GM12878 (cell line): ENCODE measurements around the gene TLL2. TPM values are rescaled to one million over a fixed set of nuclear protein-coding genes. Genes with fewer than 3 reads are reported as not detected.

Experiments used
- ATAC-seq: fragments of 200-7000 bp; cut with Tn5 transposase; 3 replicates; pipeline ENCODE4 v1.9.1; 2020; ENCODE audit warnings: mild to moderate bottlenecking, moderate library complexity
- BruUV-seq: library from RNA; stranded (reverse); fragments of 400-500 nt; replicated peaks from 2 replicates; lab custom pipeline; 2021; lab: Mats Ljungman, UMichigan
- CTCF ChIA-PET: fragments of 300-600 bp; sonication (Branson Sonifier 250); formaldehyde crosslinking; extraction: SDS; loops from one replicate; lab custom pipeline; 2021; ENCODE audit warnings: inconsistent platforms; lab: Yijun Ruan, JAX
- POLR2A ChIA-PET: fragments of 350-600 bp; formaldehyde crosslinking; extraction: SDS; loops from one replicate; lab custom pipeline; 2021; ENCODE audit warnings: inconsistent platforms; lab: Charles Lee
- RAD21 ChIA-PET: fragments of 300-600 bp; sonication (Branson Sonifier 250); formaldehyde crosslinking; loops from one replicate; lab custom pipeline; 2023; ENCODE audit warnings: antibody characterized with exemption; ENCODE audit not compliant: unreplicated experiment; lab: Charles Lee
- SMC1A ChIA-PET: fragments of 300-600 bp; sonication (Branson Sonifier 250); formaldehyde crosslinking; loops from one replicate; lab custom pipeline; 2023; ENCODE audit not compliant: unreplicated experiment, uncharacterized antibody; lab: Charles Lee
- DNase-seq: peaks from one replicate; pipeline ENCODE4 v3.0.0-alpha.2; 2011; ENCODE audit warnings: low read depth, low spot score
- FAIRE-seq: peaks from 3 replicates; lab custom pipeline; 2011; peaks lifted over from hg19 to GRCh38; lab: Jason Lieb, UNC
- H2AFZ ChIP-seq: 2 replicates; pipeline ENCODE4 v1.6.0; 2011; ENCODE audit warnings: low read depth, low read length, control low read depth; ENCODE audit not compliant: control insufficient read depth
- H3K27ac ChIP-seq: 2 replicates; pipeline ENCODE4 v1.5.1; 2011; ENCODE audit warnings: control low read depth; ENCODE audit not compliant: control insufficient read depth, insufficient read depth
- H3K27me3 ChIP-seq, 2 experiments: replicated peaks in 1 of 2; 2 replicates each; pipeline versions ENCODE4 v1.6.0 to v1.6.1; 2011; ENCODE audit warnings: low read length in 1 of 2; ENCODE audit not compliant: control insufficient read depth in 2 of 2, insufficient read depth in 2 of 2
- H3K36me3 ChIP-seq, 2 experiments: 2 replicates each; pipeline ENCODE4 v1.5.1; 2011; ENCODE audit warnings: low read length in 1 of 2; ENCODE audit not compliant: control insufficient read depth in 2 of 2, insufficient read depth in 2 of 2
- H3K4me1 ChIP-seq: 2 replicates; pipeline ENCODE4 v1.6.1; 2011; ENCODE audit warnings: mild to moderate bottlenecking, low read length, moderate library complexity, mixed read lengths; ENCODE audit not compliant: control insufficient read depth, insufficient read depth
- H3K4me2 ChIP-seq: 2 replicates; pipeline ENCODE4 v1.6.0; 2011; ENCODE audit warnings: control low read depth; ENCODE audit not compliant: control insufficient read depth, insufficient read depth
- H3K4me3 ChIP-seq: fragments of 200-600 bp; sonication (generic); 2 replicates; pipeline ENCODE4 v1.5.1; 2016
- H3K79me2 ChIP-seq: 2 replicates; pipeline ENCODE4 v1.6.0; 2011; ENCODE audit warnings: low read length; ENCODE audit not compliant: control insufficient read depth, insufficient read depth
- H3K9ac ChIP-seq: 2 replicates; pipeline ENCODE4 v1.8.0; 2011; ENCODE audit warnings: low read length, control low read depth, mixed read lengths; ENCODE audit not compliant: control insufficient read depth, insufficient read depth
- H3K9me3 ChIP-seq: replicated peaks from 3 replicates; pipeline ENCODE4 v1.5.1; 2011; ENCODE audit warnings: mild to moderate bottlenecking, low read length; ENCODE audit not compliant: control insufficient read depth, insufficient read depth
- H4K20me1 ChIP-seq: 2 replicates; pipeline ENCODE4 v1.6.0; 2011; ENCODE audit not compliant: control insufficient read depth, insufficient read depth
- NFYA ChIP-seq: IDR thresholded peaks from 2 replicates; pipeline ENCODE4 v1.6.1; 2011; ENCODE audit warnings: low read depth, mild to moderate bottlenecking, low read length, improper control_type of control experiment, borderline replicate concordance
- NR2F1 ChIP-seq: fragments of 450-650 bp; conservative IDR thresholded peaks from 2 replicates; pipeline ENCODE4 v1.6.1; 2017; ENCODE audit warnings: mild to moderate bottlenecking
- RUNX3 ChIP-seq: IDR thresholded peaks from 2 replicates; pipeline ENCODE4 v1.6.1; 2012; ENCODE audit warnings: low read length, inconsistent platforms
- TCF3 ChIP-seq: IDR thresholded peaks from 2 replicates; pipeline ENCODE4 v1.6.1; 2012; ENCODE audit warnings: low read depth, mild to moderate bottlenecking, low read length, borderline replicate concordance; ENCODE audit not compliant: insufficient read depth
- WGBS: methylation state at CpG from one replicate; pipeline ENCODE4 v1.1.6; 2016; ENCODE audit warnings: low lambda C conversion rate; ENCODE audit not compliant: insufficient replicate concordance, insufficient coverage; ENCODE audit errors: missing lambda C conversion rate; 5-methylcytosine and 5-hydroxymethylcytosine counted together
- in situ Hi-C: fragments of 300-500 bp; cut with MboI; formaldehyde crosslinking; loops from 9 replicates; pipeline ENCODE4 v1.14.3; 2018; ENCODE audit warnings: mixed read lengths
- intact Hi-C: fragments of 100-400 bp; cut with micrococcal nuclease; formaldehyde crosslinking; loops from one replicate; pipeline ENCODE4 v1.14.2; 2022; ENCODE audit not compliant: unreplicated experiment
- polyA plus RNA-seq, 11 experiments: library from polyadenylated mRNA; depleted of rRNA in 4 of 11; unstranded in 6 of 11; stranded (reverse) in 5 of 11; fragments of >200 nt; fragmentation: Nextera tagmentation in 4 of 11; fragmentation: Illumina TruSeq in 1 of 11; extraction: Ambion mirVana in 4 of 11; extraction: Trizol in 1 of 11; gene quantifications; 1 replicate in 1 of 11; 2 replicates in 10 of 11; pipeline versions ENCODE4 v1.2.1 to v1.2.3, GENCODE V29; 2011 to 2016; ENCODE audit warnings: inconsistent platforms in 2 of 11, missing spikeins in 2 of 11, low read depth in 1 of 11
- total RNA-seq, 4 experiments: library from RNA; depleted of rRNA in 3 of 4; stranded (reverse); fragments of >200 nt in 3 of 4; fragmentation: Illumina TruSeq in 1 of 4; extraction: Trizol in 1 of 4; gene quantifications; 2 replicates each; pipeline versions ENCODE4 v1.2.1 to v1.2.3, GENCODE V29; 2013 to 2021

The TLL2 gene
- total and polyA plus RNA-seq, 10 of the 15 experiments (the other 5 are each of a cell fraction or from before 2014, with no cell fraction given), result 0.02 to 2.1 (median 0.52) TPM

DNA sequence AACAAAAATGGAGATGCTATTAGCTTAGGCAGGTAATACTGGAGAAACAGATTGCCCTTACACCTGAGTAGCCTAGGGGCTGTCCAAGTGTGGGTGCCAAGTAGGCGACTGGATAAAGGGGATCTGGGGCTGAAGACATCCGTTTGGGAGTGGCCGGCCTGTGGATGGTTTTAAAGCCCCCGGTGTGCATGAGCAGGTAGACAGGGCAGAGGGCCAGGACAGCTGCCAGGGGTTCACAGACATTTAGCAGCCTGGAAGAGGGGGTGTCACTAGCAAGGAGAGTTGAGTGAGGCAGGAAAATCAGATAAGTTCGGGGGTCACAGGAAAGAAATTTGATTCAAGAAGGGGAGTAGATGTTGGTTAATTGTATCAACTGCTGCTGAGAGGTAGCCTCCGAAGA lies 153.4 kb downstream of the TLL2 start:
- no peak overlapping the region for H3K27ac ChIP-seq
- no peak overlapping the region for H3K4me3 ChIP-seq
- no peak overlapping the region for H3K4me2 ChIP-seq
- no peak for ATAC-seq
- CTCF ChIA-PET, result interaction anchor here (1.0 kb wide), 1 partner anchor 10 kb away, joined by 4 read pairs; no protein-coding TSS in a partner anchor
- intact Hi-C loops, result no loop called here
- H3K9ac ChIP-seq, result no peak overlapping the region
- no peaks in the 10 kb centered on the region for H3K79me2 ChIP-seq
- POLR2A ChIA-PET, result no interaction called here
- no peaks in the 10 kb centered on the region for H3K36me3 ChIP-seq
- H3K27me3 ChIP-seq, result peaks cover 2 to 6% of the 10 kb centered on the region in 2 experiments; a peak in 3 of 4 replicates
- no peaks in the 10 kb centered on the region for H3K9me3 ChIP-seq
- no TSS peak for BruUV-seq
- no peaks in the 10 kb centered on the region for H4K20me1 ChIP-seq
- FAIRE-seq, result no peak
- DNase-seq, result no peak
- no peak overlapping the region for H2AFZ ChIP-seq
- SMC1A ChIA-PET, result no interaction called here
- 61% methylated on average over 6 of the region's 6 CpGs for WGBS
- no peak for TF ChIP-seq RUNX3
- no peak for TF ChIP-seq TCF3
- no peak for TF ChIP-seq NR2F1
- TF ChIP-seq NFYA, result no peak
- TF ChIP-seq, all 136 proteins: peak for 0
- RAD21 ChIA-PET, result no interaction called here
- in situ Hi-C loops, result no loop called here
- no peaks in the 10 kb centered on the region for H3K4me1 ChIP-seq

DNA sequence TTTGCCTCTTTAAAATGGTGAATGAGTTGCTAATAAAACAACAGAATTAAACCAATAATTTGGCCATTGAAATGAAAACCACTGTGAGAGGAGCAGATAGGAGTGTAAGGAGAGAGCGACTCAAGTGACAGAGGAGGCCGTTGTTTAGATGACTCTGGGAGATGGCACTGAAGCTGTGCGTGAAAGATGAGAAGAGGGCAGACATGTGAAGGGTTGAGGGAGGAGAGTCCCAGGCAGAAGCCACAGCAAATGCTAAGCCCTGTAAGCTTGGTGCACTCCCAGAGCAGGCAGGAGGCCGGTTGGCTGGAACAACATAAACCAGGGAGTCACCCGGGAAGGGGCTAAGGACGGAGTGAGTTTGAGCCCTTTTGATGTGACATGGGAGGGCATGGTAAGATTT lies 154.1 kb downstream of the TLL2 start:
- H3K79me2 ChIP-seq, result no peaks in the 10 kb centered on the region
- no peak overlapping the region for H3K27ac ChIP-seq
- BruUV-seq, result no TSS peak
- H3K9me3 ChIP-seq, result no peaks in the 10 kb centered on the region
- H3K4me1 ChIP-seq, result no peaks in the 10 kb centered on the region
- no peak overlapping the region for H3K9ac ChIP-seq
- FAIRE-seq, result no peak
- in situ Hi-C loops, result no loop called here
- H3K27me3 ChIP-seq, result peaks cover 2 to 6% of the 10 kb centered on the region in 2 experiments; a peak in 3 of 4 replicates
- RAD21 ChIA-PET, result no interaction called here
- H3K4me3 ChIP-seq, result no peak overlapping the region
- POLR2A ChIA-PET, result no interaction called here
- no peak for DNase-seq
- CTCF ChIA-PET, result interaction anchor here (1.1 kb wide), 1 partner anchor 11 kb away, joined by 3 read pairs; no protein-coding TSS in a partner anchor
- no peak overlapping the region for H3K4me2 ChIP-seq
- intact Hi-C loops, result no loop called here
- no peaks in the 10 kb centered on the region for H4K20me1 ChIP-seq
- H2AFZ ChIP-seq, result no peak overlapping the region
- WGBS, result 55% methylated on average over 6 of the region's 6 CpGs
- SMC1A ChIA-PET, result no interaction called here
- no peaks in the 10 kb centered on the region for H3K36me3 ChIP-seq
- no peak for ATAC-seq
- no peak for TF ChIP-seq NR2F1
- TF ChIP-seq, all 136 proteins: peak for 0
